Measurements from ENCODE around the gene TMEM134.
"Not testable (repeated sequence)": the region's sequence is repeated elsewhere in the genome, so short reads cannot be mapped to it uniquely, and the experiment has no call there.

TMEM134 gene

GRCh38 chr11:67436459-67437081, 32.5 kb downstream of the TMEM134 start:
- DNase-seq: no peak

- DNase-seq: no peak
Measured at GRCh38 chr11:67435727-67436458, 33.2 kb downstream of the TMEM134 start.

GRCh38 chr11:67435031-67435726, 33.9 kb downstream of the TMEM134 start:
- no peak for DNase-seq

- no peak for DNase-seq
Measured at GRCh38 chr11:67434395-67434881, 34.6 kb downstream of the TMEM134 start.

GRCh38 chr11:67433536-67434394, 35.3 kb downstream of the TMEM134 start:
- DNase-seq: no peak

- DNase-seq: no peak
Measured at GRCh38 chr11:67432655-67433349, 36.2 kb downstream of the TMEM134 start.

GRCh38 chr11:67431346-67432249, 37.5 kb downstream of the TMEM134 start:
- DNase-seq: no peak

GRCh38 chr11:67429722-67430121, 39.3 kb downstream of the TMEM134 start:
- no peak for DNase-seq

- DNase-seq: no peak
Measured at GRCh38 chr11:67429038-67429668, 39.9 kb downstream of the TMEM134 start.

- DNase-seq: peak; percentile 100
Measured at GRCh38 chr11:67428052-67429001, 40.7 kb downstream of the TMEM134 start, which contains the start of gene RPS6KB2. TSS of gene RPS6KB2 (plus strand) at chr11:67428494. CDS start at chr11:67428546, 52 bp downstream.

- DNase-seq: not testable (repeated sequence)
Measured at GRCh38 chr11:67427364-67427859, 41.6 kb downstream of the TMEM134 start.

- no peak for DNase-seq
Measured at GRCh38 chr11:67423891-67424613, 45.0 kb downstream of the TMEM134 start.

- DNase-seq: no peak
Measured at GRCh38 chr11:67423466-67423865, 45.6 kb downstream of the TMEM134 start.

- no peak for DNase-seq
Measured at GRCh38 chr11:67422891-67423290, 46.2 kb downstream of the TMEM134 start.

- no peak for DNase-seq
Measured at GRCh38 chr11:67421430-67422031, 47.5 kb downstream of the TMEM134 start.

GRCh38 chr11:67420646-67421429, 48.2 kb downstream of the TMEM134 start:
- DNase-seq: peak; percentile 97

- peak; percentile 65 for DNase-seq
Measured at GRCh38 chr11:67420147-67420645, 48.9 kb downstream of the TMEM134 start.
